M059J (cell line): ENCODE results near the gene WIZ. TPM values are rescaled to one million over a fixed set of nuclear protein-coding genes. Genes with fewer than 3 reads are reported as not detected.
A peak's percentile ranks its signal among the peaks of the same experiment; 100 is the strongest.
"Not testable (repeated sequence)": the region's sequence is repeated elsewhere in the genome, so short reads cannot be mapped to it uniquely, and the experiment has no call there.

Experiments used
- DNase-seq: peaks from one replicate; pipeline ENCODE4 v3.0.0-alpha.2; 2012; ENCODE audit warnings: low read depth
- total RNA-seq: library from RNA; depleted of rRNA; stranded (reverse); fragments of >200 nt; shearing (Covaris generic); gene quantifications from 2 replicates; pipeline ENCODE4 v1.2.3, GENCODE V29; 2014

The WIZ gene
- total RNA-seq, 1 experiment from 2014 or later = 16.9 TPM

DNA sequence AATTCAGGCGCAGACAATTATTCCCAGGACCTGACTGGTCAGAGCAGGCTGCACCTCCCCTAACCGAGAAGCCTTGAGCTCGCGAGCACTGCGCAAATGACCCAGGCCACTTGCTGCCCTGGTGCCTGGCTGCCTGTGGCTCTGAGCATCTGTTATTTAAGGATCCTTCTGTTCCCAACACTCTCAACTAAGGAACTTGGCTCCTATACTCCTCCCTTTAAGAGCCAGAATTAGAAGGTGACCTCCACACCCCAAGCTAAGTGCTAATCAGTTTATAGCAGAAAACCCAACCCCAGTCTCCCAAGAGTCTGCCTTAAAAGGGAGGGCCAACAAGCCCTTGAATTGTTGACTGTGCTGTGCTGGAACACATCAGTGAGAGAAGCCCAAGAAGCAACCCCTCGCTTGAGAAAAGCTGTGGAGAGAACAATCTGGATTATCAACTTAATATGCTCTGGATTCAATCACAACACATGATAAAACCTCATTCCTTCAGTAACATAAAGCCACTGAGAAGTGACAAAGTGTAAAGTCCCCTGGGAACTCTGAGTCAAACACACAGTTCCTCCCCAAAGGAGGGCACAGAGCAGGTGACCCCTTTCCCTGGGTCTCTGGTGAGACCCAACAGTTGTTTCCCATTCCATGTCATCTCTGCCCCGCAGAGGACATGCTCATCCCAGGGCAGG is 45.5 kb downstream of the WIZ start:
- DNase-seq = no peak

DNA sequence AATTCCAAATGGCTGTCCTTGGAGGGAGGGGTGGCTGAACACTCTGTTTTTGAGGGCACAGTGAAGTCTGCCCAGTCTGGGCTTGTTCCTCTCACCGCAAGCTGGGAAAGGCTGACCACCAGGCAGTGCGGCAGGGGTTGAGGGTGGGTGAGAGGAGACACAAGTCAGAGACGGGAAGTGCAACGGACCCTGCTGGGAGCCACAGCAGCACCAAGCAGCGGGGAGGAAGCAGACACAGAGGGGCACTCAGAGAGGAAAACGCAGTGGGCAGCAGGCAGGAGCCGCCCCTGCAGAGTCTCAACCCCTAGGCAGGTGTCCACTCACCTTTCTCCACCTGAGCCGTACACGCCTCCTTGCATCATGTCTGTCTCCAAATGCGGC is 46.6 kb downstream of the WIZ start:
- DNase-seq = no peak

DNA sequence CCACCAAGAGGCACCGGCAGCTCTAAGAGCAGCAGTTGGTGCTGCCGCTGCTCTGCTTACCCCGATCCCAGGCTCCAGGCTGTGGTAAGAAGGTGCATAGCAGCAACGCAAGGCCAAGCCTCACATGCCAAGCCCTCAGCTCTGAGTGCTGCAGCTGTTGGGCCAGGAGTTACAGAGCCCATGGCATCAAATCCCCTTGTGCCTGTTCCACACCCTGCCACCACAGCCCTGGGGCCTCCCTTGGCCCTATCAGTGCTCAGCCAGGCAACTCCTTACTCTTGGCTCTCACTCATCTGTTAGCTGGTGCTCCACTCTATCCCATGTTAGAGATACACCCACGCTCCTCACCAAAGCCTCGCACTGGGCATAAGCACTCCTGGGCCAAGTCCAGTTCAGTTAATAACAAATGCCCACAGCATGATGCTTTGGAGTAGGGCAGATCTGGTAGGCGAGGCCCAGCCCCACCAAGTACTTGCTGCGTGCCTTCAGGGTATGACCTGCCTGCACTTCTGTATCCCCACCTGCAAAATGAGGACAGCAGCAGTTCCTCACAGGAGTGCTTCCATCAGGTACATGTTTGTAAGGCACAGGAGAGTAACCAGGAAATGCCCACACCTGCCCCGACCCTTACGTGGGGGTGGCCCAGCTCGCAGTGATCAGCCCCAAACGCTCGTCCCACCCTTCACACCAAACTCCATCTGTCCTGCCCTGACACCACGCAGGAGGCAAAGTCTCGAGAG is 47.2 kb downstream of the WIZ start:
- DNase-seq = no peak

DNA sequence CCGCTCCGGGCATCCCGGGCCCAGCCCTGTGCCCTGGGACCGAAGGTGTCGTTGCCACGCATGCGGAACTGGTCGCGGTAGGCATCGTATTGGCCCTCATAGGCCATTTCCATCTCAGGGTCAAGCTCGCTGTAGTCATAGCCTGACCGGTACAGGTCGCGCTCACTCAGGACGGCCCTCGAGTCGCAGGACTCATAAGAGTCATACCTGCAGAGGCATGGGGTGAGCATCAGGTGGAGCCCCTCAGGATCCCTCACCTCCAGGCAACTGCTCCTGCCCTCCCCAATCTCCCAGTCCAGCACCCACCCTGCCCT is 48.4 kb downstream of the WIZ start:
- DNase-seq = no peak

DNA sequence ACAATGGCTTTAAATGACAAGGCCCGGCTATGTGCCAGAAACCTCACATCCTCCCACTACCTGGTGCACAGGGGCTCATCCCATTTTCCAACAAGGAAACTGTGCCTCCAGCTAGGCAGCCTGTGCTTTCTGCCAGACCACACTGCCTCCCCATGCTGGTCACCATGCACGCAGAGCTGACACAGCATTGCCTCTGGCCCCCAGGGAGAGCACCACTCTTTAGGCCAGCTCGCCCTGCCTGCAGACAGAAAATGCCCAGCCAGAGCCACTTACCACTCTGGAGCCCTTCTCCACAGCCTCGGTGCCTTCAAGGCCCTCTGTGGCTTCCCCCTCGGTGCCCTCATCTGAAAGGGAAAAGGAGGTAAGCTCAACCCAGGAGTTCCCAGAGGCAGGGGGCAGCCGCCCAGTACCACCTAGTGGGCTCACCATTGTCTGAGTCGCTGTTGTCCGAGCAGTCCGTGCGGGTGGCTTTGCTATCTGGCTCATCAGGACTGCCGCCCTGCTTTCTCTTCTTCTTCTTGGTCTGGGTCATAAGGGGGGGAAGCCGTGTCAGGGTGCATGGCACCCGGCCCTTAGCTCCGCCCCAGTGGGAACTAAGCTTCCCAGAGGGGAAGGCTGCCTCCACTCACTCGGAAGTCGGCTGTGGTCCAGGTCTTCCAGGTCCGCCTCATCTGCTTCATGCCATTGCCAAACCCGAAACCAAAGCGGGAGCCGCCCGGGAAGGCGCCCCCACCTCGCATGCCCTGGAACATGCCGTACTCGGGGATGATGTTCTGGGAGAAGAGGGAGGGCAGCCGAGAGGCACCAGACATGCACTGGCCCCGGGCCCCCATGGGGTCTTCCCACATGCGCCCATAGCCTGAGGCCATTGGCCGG is 49.0 kb downstream of the WIZ start:
- DNase-seq = no peak

DNA sequence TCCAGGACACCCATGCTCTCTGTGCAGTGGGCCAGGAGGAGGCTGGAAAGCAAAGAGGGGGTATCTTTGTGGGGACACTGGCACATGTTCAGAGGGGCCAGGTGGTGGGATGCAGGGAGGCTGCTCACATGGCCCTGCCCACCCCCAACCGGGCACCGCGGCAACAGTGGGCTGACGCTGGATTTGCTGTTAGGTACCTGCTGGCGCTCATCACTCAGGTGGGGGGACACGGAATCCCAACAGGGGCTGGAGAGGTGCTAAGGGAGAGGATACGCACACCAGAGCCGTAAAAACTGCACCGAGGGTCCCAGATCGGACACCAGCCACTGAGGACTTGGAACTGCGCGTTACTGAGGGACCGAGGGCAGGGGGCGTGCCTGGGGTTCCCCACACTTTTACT is 50.1 kb downstream of the WIZ start:
- DNase-seq = no peak

DNA sequence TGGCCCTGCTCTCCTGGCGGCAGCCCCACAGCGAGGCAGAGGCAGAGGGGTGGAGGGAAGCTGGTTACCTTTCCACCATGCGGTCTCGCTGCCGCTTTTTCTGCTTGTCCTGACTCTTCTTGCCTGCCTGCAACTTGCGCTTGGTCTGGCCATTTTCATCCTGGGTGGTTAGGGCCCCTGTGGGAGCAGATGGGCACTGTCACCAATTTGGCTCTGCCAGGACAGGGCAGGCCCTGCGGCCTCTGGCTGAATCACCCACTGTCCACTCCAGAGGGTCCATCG is 50.6 kb downstream of the WIZ start:
- DNase-seq = no peak

DNA sequence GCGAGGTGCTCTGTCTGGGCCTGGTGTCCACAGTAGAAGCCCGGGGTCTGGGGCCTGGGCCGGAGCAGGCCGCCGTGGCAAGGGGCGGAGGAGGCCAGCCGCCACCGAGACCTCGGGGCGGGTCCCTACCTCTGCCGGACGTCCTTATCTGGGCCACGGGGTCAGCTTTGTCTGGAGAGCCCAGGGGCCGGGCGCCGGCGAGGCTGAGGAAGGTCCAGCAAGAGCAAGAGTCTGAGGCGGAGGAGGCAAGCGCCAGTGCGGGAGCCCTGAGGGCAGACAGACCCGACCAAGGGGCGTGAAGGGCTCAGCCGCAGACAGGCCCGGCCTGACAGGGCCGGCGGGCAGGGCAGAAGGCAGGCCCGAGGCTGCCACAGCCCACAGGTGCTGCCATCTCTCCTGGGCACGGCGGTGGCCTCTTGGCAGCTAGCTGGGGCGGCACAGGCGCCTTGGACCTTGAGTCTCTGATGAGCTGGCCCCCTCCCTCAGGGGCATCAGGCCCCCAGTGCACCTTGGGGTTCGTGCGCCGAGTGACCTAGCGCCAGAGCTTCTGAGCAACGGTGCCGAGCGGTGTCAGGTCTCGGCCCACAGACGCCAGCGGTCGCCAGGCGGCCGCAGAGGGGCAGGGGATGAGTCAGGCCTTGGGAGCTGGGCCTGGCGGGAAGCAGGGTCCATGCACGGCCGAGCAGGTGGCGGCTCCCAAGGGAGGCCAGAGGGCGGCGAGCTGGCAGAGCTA is 51.1 kb downstream of the WIZ start:
- DNase-seq = no peak

DNA sequence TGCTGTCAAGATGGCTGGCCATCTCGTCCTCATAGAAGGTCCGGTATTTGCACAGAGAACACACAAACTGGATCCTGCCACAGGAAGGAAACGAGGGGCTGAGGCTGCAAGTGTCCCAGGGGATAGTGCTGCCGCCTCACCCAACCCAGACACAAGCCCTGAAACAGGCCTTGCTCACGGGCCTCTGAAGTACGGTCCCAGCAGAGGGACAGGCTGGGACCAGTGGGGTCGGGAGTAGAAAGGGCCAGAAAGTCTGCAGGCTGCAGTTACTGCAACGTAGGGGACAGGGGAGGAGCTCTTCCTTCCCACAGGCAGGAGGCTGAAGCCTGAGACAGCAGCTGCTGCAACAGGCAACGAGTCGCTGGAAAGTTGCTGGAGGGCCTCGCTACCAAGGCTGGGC is 52.0 kb downstream of the WIZ start:
- no peak for DNase-seq

DNA sequence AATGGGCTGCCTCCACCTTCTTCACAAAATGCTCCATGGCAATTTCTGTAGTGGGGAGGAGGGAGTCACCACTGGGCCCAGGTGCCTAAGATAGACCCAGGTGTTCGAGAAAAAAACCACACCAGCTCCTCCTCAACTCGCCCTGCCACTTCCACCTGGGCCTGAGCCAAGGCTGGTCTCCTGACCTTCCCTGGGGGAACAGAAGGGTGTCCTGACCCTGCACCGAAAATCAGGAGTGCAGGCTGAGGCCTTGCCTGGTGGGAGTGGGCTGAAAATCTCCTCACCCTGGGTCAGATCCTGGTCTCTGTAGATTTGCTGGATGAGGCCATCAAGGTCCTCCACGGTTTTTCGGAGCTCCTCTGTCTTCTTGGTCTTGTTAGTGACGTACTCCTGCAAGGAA is 52.5 kb downstream of the WIZ start:
- no peak for DNase-seq

DNA sequence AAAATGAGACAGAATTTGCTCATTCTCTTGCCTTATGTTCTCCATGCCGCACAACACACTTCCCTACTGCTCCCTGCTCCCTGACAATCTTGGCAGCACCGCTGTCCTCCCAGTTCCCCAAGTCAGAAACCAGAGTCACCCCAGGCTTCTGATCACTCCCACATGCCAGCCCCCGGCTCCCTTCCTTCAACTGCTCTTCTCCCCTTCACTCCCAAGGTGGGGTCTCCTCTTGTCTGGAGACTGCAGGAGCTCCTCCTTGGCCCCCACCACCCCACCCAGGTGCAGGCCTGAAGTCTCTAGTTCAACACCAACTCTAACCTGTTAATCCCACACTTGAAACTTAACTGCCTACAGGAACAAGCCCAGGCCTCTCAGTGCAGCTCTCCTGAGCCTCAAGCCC is 53.3 kb downstream of the WIZ start:
- no peak for DNase-seq

DNA sequence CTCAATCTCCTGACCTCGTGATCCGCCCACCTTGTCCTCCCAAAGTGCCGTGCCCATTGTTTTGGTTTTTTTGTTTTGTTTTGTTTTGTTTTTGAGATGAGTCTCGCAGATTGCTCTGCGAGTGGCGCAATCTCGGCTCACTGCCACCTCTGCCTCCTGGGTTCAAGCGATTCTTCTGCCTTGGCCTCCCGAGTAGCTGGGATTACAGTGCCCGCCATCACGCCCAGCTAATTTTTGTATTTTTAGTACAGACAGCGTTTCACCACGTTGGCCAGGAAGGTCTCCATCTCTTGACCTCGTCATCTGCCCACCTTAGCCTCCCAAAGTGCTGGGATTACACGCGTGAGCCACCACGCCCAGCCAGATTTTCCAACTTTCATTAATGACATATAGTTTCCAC is 54.5 kb downstream of the WIZ start:
- DNase-seq = not testable (repeated sequence)

DNA sequence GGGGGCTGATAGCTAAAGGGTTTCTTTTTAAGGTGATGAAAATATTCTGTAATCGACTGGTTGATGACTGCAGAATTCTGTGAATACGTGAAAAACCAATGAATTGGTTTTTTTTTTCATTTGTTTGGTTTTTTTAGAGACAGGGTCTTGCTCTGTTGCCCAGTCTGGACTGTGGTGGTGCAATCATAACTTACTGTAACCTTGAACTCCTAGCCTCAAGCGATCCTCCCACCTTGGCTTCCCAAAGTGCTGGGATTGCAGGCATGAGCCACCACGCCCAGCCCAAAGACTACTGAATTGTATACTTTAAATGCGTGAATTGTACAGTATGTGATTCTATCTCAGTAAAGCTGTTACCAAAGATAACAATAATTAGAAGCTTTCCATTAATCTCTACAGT is 55.3 kb downstream of the WIZ start:
- DNase-seq = no peak

DNA sequence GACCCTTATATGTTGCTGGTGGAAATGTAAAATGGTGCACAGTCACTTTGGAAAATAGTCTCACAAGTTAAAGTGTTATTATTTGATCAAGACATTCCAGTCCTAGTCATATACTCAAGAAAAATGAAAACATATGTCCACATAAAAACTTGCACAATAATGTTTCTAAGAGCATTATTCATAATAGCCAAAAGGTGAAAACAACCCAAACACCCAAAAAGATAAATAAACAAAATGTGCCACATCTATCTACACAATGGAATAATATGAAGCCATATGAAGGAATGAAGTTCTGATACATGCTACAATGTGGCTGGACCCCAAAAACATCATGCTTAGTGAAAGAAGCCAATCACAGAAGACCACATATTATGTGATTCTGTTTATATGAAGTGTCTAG is 55.8 kb downstream of the WIZ start:
- DNase-seq = no peak

DNA sequence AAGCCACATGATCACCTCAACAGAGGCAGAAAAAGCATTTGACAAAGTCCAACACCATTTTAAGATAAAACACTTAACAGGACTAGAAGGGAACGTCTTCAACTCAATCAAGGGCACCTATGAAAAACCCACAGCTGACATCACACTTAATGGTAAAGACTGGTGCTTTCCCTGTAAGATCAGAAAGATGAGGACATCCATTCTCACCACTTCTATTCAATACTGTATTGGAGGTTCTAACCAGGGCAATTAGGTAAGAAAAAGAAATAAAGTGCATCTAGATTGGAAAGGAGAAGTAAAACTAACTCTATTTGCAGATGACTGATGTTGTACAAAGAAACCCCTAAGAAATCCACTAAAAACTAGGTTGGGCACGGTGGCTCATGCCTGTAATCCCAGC is 58.9 kb downstream of the WIZ start:
- no peak for DNase-seq

DNA sequence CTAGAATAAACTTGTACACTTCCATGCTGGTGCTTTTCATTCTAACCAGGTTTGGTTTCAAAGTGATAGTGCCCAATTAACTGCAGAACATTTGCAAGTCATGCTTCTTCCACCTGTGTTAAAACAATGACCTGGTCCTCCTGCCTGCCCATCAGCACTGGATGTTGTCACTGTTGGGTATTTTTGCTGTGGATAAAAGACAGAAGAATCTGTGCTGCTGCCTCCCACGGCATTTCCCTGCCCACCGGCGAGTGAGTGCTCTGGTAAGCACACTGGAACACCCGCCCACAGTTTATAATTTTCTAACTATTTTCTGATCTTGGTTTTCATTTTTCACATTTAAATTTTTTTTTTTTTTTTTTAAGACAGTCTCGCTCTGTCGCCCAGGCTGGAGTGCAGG is 67.9 kb downstream of the WIZ start:
- DNase-seq = no peak

DNA sequence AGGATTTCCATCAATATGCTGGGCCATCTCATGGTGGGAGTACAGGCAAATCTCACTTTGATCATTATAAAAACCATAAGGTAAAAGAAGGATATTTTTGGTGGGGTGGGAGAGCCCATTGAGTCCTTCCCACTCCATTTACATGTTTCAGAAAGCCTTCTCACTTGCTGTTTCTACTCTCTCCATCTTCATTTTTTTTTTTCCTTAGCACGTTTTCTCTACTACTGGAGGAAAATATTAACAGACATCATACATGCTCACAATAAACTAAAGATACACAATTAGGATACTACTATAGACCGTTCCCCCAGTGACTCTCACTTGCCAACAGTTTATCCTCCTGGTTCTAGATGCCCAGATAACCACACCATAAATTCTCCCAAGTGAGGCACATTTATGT is 68.3 kb downstream of the WIZ start:
- DNase-seq = no peak

DNA sequence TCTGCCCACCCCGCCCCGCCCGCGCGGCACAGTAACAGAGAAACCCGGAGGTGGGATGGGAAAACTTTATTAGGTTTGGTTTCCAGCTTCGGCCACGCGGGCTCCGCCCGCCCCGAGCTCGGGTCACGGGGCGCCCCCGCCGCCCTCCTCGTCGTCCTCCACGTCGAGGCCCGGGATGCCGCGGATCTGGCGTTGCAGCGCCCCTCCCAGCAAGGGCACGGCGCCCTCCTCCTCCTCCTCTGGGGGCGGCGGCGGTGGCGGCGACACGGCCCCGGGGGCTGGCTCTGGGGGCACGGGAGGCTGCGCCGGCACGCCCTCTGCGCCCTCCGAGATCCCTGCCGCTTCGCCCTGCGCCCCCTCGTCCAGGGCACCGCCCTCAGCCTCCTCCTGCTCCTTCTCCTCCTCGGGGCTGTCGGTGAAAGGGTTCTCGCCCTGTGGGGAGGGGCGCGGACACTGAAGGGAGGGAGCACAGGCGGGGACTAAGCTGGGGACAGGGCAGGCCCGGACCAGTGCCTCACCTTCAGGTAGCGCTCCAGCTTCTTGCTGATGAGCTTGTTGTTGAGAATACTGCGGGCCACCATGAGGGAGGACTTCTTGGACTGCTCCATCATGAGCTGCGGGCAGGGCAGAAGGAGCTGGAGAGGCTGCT is 69.6 kb downstream of the WIZ start:
- peak; percentile 75 for DNase-seq

DNA sequence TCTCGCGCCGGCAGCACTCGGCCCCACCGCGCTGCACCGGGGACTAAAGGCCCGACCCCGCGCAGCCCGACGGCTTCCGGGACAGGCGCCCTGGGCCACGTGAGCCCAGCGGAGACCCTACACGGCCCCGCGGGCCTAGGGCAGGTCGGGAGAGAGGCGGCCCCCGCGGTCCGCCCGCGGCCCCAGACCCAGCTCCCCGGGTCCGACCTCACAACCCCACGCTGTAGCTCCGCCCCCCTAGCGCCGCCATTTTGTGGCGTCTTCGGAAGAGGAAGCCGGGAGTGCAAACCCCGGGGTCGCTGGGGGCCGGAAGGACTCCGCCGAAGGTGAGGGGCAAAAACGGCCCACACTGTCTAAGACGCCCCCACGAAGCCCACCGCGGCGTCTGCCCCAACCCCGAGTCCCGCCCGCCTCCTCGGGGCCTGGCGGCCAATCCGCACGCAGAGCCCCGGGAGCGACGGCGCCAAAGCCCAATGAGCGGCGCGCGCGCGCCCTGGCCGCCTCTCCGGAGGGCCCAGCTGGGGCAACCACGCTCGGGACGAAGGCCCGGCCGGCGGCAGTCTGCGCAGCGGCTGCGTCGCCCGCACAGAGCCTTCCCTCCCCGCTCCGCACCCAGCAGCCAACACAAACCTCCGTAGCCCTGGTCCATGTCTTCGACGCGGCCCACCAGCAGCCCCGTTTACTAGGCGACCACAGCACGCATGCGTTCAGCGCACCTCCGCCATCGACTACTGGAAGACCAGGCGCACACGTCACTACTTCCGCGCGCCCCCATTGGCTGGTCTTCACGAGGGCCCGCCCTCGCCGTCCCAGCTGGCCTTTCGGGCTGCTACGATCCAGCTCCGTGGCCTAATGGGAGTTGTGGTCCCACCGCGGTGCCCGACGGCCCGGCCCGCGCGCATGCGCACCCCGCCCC is 70.4 kb downstream of the WIZ start, which contains the start of gene AKAP8:
Gene AKAP8 (minus strand): TSS at position 705 of the 916 bp plus-strand sequence. CDS start 56 bp downstream, at position 649.
- DNase-seq = peak; percentile 98

DNA sequence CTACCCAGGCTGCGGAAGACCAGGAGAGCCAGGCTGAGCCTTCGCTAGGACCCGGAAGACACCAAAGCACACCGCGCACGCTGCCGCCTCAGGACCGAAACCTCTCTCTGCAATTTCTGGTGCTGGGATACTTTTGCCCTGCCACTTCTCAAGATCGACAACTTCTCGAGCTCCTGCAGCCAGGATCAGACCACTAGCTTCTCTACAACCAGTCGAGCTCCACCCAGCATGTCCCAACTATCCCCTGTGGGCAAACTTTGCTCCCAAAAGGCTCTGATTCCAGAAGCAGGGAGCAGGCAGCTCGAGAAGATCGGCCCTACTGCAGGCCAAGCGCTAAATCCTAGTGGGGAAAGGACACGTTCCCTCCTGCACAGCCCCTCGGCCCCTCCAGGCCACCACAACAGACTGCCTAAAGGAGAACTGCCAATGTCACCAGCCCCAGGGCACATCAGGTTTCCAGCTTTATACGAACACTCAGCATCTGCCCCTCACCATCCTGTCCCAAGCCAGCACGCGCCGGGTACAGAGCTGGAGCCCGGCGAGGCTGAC is 71.1 kb downstream of the WIZ start:
- peak; percentile 69 for DNase-seq
